Activated CD8-positive, alpha-beta memory T cell treated with anti-CD3 and anti-CD28 coated beads for 24 hours (primary cell): Measurements from ENCODE around the gene C21orf58.
A peak's percentile ranks its signal among the peaks of the same experiment; 100 is the strongest.

Source experiments
- DNase-seq: peaks from one replicate; pipeline ENCODE4 v3.0.0-alpha.2; 2020

The C21orf58 gene

DNA sequence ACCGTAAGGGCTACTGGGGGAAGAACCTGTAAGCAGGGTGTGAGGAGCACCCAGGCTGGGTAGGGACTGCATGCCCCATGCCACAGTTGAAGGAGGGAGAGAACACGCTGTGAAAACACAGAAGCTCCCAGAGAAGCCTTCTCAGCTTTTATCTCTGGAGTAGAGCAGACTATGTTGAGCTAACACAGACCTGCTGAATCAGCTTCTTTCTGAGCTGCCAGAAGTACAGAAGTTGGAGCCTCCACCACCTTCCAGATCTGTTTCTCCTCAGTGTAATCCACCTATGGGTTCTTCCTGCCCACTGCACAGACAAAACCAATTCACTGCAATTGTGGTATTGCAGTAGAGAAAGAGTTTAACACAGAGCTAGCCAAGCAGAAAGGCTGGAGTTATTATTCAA lies 32.1 kb downstream of the C21orf58 start:
- no peak for DNase-seq

DNA sequence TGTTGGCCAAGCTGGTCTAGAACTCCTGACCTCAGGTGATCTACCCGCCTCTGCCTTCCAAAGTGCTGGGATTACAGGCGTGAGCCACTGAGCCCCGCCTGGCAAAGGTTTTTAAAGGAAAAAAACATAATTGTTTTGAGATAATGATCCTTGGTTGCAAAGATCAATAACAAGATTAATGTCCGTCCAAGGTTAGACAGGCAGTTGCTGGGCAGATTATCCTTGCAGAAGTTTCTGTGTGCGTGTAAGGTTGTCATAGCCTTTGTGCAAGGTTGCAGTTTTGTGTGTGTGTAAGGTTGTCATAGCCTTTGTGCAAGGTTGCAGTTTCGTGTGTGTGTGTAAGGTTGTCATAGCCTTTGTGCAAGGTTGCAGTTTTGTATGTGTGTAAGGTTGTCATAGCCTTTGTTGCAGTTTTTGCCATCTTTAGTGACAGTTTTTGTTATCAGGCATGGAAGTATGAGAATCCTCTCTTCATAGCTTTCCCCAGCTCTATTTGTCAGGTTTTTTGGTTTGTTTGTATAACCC lies 34.0 kb downstream of the C21orf58 start:
- DNase-seq, result no peak

DNA sequence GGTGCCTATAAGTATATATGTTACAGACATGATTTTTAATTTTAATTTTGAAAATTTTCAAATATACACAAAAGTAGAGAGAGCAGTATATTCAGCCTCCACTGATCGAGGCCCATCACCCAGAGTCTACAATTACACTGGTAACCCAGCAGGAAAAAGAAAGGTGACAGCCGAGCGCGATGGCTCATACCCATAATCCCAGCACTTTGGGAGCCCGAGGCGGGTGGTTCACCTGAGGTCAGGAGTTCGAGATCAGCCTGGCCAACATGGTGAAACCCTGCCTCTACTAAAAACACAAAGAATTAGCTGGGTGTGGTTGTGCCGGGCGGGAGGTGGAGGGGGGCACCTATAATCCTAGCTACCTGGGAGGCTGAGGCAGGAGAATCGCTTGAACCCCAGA lies 36.1 kb downstream of the C21orf58 start:
- no peak for DNase-seq

DNA sequence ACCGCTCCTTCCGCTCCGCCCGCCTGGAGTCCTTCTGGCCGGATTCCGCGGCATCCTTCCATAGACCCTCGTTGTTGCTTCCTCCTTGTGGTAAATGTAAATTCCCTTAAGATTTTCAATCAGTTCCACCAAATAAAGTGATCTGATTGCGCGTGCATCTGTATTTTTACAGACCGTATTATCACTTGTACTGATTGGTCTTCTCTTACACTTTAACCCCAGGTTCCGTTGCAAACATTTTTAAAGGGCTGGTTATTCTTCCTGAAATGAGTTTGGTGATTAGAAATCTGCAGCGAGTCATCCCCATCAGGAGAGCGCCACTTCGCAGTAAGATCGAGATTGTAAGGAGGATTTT lies 37.0 kb downstream of the C21orf58 start:
- DNase-seq, result no peak

DNA sequence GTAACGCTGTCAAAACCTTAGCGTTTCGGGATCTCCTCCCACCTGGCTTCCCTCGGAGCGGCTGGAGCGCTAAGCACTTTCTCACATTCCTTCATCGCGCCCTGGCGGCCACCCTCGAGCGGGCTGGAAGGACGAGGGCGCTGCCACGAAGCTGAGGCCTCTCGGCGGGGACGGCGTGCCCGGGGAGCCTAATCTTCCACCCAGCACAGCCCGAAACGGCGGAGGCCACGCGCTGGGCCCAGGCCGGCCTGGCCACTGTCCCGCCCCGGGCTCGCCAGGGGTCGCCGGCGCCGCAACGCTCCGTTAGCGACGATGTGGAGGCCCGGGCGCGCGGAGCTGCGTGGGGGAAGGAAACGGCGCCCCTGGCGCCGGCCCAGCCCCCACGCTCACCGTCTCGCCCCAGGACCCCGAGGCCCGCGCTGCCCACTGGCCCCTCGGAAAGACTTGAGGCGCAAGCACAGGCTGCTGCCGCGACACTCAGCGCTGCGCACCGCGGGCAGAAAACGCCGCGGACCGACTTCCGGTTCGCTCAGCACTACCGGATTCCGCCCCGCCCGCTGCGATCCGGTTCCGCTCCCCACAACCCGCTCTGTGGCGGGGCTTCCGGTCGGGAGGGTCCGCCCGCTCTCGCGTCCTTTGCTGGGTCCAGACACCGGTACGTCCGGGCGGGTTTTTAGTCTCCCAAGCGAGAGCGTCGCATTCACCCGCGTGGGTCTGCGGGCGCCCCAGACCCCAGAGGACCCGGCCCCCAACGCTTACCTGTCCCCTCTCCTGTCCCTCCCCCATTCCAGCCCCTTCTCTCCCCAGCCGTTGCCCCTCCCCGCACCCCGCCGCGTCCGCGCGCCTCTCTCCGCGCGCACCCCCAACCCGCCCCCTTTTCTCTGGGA lies 37.7 kb downstream of the C21orf58 start, which contains the start of gene YBEY:
Gene YBEY, plus strand, starts transcription at position 582 of the 887 bp plus-strand sequence. CDS start 572 bp downstream, outside the sequence.
- DNase-seq, result peak; percentile 94

DNA sequence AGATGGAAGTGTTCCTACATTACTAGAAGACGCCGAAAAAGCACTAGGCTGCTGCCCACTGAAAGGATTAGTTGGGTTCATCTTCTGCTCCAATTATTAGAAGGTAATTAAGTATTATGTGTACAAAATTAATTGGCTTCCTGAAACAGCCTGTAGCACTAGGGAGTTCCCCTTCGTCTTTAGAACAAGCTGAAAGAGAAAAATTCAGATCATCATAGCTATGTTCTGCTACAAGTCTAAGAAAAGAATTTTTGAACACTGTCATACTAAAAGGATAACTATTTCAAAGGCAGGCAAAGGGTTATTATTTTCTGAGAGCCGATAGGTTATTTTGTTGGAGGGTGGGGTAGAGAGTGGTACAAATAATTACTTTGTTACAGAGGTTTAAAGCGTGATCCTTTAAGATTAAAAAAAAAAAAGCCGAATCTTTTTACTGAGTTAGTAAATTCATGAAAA lies 38.4 kb downstream of the C21orf58 start, which contains the start of gene MCM3AP:
Gene MCM3AP, minus strand, starts transcription at position 406 of the 456 bp plus-strand sequence. Its CDS starts 325 bp downstream, at position 81.
- DNase-seq, result no peak

DNA sequence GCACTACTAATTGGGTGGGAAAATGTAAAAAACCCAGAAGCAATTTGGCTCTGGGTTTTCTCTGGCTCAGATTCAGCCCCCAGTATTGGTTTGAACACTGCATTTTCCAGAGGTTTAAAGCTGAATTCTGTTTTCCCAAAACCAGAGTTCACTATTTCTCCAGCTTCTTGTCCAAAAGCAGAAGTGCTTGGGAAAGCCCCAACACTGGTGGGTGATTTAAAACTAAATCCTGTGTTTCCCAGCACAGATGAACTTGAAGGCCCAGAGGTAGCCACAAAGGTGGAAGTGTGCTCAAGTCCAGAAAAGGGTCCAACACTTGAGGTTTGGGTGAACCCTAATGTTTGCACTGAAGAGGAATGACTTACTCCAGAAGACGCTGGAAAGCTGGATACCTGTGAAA lies 38.9 kb downstream of the C21orf58 start:
- no peak for DNase-seq

DNA sequence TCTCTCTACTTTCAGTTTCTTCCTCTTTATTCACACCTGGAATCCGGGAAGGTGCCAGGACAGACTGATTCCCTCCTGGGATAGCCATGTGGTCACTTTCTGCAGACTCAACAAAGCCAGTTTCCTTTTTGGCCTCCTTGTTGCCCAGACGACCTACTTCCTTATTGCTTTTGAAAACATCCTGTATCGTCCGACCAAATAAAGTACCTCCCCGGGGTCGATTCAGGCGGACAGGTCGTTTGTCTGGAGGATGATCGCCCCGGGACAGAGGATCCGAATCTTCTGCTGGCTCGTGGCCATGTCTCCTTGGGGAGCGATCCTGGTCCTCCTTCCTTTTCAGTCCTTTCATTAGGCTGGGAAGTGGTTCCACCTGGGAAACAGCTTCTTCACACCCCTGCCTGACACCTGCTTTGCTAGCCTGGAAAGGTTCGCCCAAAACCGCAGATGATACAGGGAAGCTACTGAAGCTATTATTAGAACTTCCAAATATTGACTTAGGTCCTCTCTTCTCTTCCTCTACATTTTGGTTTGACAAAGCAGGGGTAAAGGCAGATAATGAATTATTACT lies 39.5 kb downstream of the C21orf58 start:
- no peak for DNase-seq

DNA sequence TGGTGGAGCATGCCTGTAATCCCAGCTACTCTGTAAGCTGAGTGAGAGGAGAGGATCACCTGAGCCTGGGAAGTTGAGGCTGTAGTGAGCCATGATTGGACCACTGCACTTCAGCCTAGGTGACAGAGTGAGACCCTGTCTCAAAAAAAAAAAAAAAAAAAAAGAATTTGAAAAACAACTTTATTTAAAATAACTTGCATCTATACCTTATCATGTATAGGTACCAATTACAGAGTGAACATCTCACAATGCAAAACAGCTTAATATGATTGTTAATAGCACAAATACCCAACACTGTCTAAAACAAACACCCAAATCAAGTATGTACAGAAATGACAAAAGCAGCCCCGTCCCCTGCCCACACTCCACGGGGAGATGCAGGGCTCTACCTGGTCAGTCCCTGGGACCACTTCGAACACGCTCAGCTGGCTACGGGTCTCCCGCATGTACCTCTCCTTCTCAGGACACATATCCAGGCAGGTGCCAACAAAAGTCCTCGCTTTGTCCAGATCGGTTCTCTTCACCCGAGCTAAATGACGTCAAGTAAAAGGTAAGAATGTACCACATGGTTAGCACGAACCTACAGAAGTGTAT lies 48.8 kb downstream of the C21orf58 start:
- DNase-seq, result no peak

DNA sequence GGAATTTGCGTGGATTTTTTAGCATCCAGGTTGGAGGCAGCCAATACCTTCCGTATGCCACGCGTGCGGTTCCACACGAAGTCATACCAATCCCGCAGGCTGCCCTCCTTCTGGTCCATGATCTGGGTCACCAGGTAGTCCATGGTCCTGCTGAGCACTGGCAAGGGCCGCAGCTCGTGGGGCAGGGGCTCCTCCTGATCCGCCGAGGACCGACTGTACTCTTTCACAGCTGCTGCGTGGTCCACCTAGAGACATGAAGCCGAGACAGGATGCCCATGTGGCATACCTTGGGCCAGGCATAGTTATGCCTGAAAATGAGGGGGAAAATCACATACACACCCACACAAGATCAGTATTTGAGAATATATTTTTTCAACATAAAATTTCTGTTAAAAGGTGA lies 50.3 kb downstream of the C21orf58 start:
- no peak for DNase-seq

DNA sequence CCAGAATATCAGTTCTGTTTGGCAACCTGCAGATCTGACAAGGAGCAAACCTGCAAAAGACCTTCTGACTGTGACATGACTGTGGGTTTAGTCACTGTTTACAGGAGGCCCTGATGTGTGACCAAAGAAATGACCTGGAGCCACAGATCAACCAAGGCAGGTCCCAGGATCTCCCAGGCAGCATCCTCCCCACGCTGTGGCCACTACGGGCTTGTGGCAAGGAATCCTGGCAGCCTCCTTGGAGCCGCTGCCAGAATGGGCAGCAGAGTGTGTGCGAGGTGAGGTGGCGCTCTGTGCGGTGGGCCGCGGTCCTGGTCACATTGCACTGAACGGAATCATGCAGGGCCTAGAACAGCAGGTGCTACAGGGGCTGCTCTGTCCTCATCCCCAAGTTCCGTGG lies 54.2 kb downstream of the C21orf58 start:
- no peak for DNase-seq

DNA sequence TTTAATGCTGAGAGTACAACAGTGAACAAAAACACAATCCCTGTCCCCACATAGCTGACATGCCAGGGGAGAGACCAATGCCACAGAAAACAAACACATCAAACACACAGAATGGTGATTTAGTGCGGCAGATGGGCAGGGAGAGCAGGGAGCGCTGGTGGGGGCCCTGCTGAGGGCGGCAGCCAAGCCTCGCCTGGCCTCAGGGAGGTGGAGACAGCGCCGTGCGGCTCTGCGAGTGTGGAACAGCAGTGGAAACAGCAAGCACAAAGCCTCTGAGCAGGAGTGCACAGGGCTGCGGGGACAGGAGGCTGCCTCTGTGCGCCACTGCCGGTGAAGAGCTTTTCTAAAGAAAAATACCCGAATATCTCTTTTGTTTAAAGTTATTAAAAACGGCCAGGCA lies 55.3 kb downstream of the C21orf58 start:
- no peak for DNase-seq

DNA sequence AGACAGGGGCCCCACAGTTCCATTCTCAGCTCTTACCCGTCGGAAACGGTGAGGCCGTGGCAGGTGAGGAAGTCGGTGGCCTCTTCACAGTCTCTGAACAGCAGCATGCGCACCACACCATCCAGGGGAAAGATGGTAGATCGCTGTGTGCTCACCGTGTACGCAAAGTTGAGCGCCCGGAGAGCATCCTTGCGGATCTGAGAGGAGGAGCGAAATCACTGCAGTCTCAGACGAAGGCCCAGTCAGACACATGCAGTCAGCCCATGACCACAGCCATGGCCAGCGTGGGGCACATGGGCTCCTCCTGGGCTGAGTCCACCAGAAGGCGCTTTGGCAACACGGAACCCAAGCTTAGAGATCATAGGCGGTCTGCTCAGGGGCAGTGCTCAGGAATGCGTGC lies 56.7 kb downstream of the C21orf58 start:
- DNase-seq, result no peak

DNA sequence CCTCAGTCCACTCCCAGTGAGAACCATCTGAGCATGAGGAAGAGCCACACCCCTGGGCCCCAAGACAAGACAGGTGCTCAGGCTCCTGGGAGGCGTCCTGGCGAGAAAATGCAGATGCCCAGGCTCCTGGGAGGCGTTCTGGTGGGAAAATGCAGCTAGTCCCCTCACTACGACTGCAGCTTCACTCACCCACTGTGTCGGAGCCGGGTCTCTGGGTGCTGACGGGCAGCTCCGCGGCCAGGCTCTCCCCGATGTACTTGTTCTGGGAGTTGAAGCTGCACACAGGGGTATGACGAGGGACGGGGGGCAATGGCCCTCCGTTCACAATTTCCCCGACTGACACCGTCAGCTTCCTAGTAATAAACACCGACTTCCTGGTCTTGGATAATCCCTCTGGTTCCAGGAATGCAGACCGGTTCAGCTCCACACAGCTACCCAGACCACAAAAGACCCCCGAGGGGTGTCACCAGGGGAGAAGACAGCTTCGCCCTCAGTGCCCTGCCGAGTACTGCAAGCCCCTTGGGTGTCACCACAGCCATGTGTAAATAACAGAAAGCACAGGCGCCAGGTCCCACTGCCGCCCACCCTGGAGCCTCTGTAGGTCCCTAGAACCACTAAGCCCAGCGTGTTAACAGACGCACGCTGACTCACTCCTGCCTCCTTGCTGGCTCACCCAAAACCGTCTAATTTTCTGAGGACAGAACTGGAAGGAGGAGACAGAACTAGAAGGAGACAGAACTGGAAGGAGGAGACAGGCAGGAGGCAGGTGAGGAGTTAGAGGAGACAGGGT lies 57.7 kb downstream of the C21orf58 start:
- DNase-seq, result no peak

DNA sequence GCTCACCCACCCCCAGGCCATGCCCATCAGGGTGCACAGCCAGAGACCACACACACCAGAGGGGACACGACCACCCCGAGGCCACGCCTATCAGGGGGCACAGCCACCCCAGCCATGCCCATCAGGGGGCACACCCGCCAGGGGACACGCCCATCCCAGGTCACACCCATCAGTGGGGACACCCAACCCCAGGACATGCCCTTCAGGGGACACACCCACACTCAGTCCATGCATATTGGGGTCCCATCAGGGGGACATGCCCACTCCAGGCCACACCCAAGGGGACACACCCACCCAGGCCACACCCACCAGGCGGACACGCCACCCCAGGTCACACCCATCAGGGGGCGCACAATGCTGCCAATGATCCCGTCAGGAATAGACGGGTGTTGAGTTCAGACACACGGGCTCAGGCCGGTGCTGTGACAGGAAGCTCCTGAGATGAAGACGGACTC lies 59.0 kb downstream of the C21orf58 start:
- DNase-seq, result no peak

DNA sequence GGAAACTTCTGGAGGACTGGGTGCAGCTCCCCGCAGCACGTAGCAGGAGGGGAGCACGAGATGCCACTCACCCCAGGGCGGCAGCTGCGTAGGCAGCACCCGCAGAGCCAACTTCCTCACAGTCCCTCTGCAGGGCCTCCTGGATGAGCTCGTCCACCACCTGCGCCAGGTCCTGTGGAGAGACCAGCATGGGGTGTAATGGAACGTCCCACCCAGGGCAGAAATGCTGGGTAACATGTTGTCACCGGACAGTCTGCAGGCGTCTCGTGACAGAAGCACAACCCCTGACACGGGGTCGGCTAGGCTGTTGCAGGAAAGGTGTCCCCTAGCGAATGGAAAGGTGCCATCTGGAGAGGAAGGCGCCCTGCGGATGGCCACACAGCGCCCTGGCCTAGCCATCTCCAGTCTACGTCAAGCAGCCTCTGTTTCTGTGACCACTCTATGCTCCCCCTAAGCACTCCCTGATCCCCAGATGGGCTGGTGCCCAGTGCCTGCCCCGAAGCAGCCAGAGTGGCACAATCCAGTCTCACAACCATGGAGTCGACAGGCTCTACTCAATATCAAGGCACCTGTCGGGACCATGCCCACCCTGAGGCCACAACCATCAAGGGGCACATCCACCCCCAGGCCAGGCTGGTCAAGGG lies 59.5 kb downstream of the C21orf58 start:
- DNase-seq, result no peak

DNA sequence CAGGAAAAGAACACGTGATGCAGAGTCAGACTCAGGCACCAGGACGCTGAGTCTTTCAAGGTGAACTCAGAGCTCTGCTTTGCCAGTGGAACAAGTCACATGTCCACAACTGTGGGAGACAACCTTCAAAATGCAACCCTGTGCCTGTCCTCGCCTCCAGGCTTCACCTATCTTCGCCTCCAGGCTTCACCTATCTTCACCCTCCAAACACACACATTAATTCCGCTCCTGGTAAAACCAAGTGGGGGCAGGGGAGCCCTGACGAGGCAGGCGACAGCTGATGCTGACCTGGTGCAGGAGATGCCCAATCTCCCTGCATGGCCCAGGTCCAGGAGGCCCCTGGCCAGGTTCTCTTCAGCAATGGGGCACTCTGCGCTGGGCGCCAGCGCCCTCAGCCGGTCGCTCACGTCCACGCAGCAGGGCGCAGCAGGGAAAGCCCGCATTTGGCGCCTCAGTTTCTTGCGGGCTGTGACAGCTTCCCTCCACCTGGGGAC lies 67.1 kb downstream of the C21orf58 start:
- DNase-seq, result no peak

DNA sequence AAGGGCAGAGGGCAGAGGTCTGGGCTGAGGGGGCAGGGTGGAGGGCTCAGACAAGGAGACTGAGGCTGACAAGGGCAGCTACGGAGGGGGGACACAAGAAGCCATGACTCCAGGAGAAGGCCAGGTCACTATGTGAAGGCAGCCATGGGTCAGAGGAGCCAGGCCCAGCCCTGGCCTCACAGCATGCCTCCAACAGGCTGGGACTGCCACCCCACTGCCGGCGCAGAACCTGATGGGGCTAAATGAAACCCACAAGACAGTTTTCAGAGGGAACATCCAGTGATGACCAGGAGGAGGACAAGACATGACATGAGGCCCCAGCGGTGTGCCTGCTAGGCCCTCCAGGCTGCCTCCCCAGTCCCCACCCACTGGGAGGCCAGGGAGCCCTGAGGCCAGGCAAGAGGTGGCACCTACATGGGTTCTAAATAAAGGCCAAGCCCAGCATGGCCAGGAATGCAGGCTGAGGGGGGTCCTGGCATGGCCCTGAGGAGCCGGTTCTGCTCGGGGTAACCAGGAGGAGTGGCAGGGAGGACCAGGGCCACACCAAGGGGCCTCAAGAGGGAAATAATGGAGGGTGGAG lies 67.8 kb downstream of the C21orf58 start:
- no peak for DNase-seq

DNA sequence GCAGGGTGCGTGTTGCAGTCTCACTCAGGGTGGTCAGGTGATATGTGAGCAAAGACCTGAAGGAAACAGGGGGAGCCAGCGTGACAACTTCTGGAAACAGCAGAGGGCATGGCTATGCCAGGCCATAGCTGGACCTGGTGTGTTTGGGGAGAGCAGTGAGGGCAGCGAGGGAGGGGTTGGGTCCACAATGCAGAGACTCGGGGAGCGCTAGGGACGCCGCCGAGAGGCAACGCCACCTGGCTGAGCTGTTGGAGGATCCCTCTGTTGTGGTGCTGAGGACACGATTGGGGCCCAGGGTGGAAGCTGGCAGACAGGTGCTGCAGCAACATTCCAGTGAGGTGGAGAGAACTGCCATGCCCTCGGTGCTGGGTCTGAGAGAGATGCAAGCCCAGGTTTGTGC lies 68.5 kb downstream of the C21orf58 start:
- DNase-seq, result no peak

DNA sequence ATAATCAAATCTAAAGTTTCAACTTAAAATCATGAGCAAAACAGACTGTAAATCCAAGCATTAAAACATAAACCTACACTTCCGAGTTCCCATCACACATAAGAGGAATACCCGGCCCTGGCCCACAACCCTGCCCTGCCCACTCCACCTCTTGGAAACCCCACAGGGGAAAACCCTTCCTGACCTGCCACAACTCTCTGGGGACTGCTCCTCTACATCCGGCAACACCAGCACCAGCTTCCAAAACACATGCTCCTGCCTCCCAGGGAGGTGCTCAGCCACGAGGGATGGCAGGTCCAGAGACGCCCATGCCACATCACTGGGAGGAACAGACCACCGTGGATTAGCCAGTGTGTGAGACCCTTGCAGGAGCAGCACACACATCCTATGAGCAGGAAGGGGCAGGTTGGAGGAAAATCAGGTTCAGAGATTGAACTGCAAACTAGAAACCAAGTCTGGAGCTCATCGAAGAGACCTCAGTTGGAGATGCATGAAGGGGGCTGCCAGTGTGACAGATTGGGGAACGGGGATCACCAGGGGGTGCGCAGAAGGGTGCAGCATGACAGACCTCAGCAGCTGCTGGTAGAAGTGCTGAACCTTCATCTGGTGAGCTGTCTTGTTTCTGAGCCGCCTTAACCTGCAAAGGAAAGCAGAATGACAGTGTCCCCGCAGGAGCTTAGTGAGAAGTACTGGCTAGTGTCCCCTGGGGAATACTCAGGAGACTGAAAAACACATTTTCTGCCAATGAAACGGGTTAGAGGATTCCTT lies 69.3 kb downstream of the C21orf58 start:
- DNase-seq, result no peak

DNA sequence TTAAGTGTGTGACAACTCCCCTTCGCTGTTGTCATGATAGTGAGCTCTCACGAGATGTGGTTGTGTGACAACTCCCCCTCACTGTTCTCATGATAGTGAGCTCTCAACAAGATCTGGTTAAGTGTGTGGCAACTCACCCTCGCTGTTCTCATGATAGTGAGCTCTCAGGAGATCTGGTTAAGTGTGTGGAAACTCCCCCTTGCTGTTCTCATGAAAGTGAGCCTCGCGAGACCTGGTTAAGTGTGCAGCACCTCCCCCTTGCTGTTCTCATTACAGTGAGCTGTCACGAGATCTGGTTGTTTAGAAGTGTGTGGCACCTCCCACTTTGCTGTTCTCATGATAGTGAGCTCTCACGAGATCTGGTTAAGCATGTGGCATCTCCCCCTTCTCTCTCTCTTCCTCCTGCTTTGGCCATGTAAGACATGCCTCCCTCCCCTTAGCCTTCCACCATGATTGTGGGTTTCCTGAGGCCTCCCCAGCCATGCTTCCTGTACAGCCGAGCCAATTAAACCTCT lies 70.0 kb downstream of the C21orf58 start:
- peak; percentile 73 for DNase-seq
